H1 (cell line): ENCODE data around the gene FRMD4A. TPM values are rescaled to one million over a fixed set of nuclear protein-coding genes. Genes with fewer than 3 reads are reported as not detected.

ENCODE experiments used
- CTCF ChIA-PET: fragments of 300-600 bp; sonication (Branson Sonifier 250); formaldehyde crosslinking; loops from one replicate; lab custom pipeline; 2021; ENCODE audit not compliant: partially characterized antibody; lab: Charles Lee
- POLR2A ChIA-PET: fragments of 300-600 bp; sonication (Branson Sonifier 250); formaldehyde crosslinking; loops from one replicate; lab custom pipeline; 2021; ENCODE audit warnings: inconsistent platforms; ENCODE audit not compliant: partially characterized antibody; lab: Charles Lee
- DNase-seq, 2 experiments: peaks; one replicate each; pipeline versions ENCODE4 v3.0.0 to v3.0.0-alpha.2; 2010 to 2022; ENCODE audit warnings: low spot score in 2 of 2, low read depth in 1 of 2, mixed read lengths in 1 of 2
- FAIRE-seq: peaks from 2 replicates; lab custom pipeline; 2011; peaks lifted over from hg19 to GRCh38; lab: Jason Lieb, UNC
- H2AFZ ChIP-seq: 2 replicates; pipeline ENCODE4 v1.8.1; 2012; ENCODE audit warnings: low read length, inconsistent platforms
- H2AK5ac ChIP-seq: 2 replicates; pipeline ENCODE4 v1.6.1; 2013; ENCODE audit warnings: low read depth, low read length
- H2BK120ac ChIP-seq: replicated peaks from 2 replicates; pipeline ENCODE3; 2013; ENCODE audit warnings: low read depth, low read length, inconsistent platforms
- H2BK12ac ChIP-seq: 2 replicates; pipeline ENCODE4 v1.6.1; 2013; ENCODE audit warnings: low read depth, low read length
- H2BK15ac ChIP-seq: 2 replicates; pipeline ENCODE4 v1.6.1; 2013; ENCODE audit warnings: low read length
- H2BK20ac ChIP-seq: 2 replicates; pipeline ENCODE4 v1.6.1; 2013; ENCODE audit warnings: low read length
- H2BK5ac ChIP-seq: 2 replicates; pipeline ENCODE4 v1.6.1; 2013; ENCODE audit warnings: low read depth, low read length
- H3K14ac ChIP-seq: 2 replicates; pipeline ENCODE4 v1.6.1; 2013; ENCODE audit warnings: inconsistent platforms; ENCODE audit not compliant: insufficient read length
- H3K18ac ChIP-seq: 2 replicates; pipeline ENCODE4 v1.6.1; 2013; ENCODE audit warnings: low read length; ENCODE audit errors: extremely low read depth
- H3K23ac ChIP-seq: 2 replicates; pipeline ENCODE4 v1.6.1; 2013; ENCODE audit warnings: inconsistent platforms; ENCODE audit not compliant: insufficient read length
- H3K23me2 ChIP-seq: 2 replicates; pipeline ENCODE4 v1.6.1; 2013; ENCODE audit warnings: low read depth, low read length
- H3K27ac ChIP-seq: 2 replicates; pipeline ENCODE4 v1.6.1; 2011; ENCODE audit warnings: low read depth, low read length, inconsistent platforms
- H3K27me3 ChIP-seq, 4 experiments: replicated peaks in 1 of 4; 1 replicate in 1 of 4; 2 replicates in 3 of 4; pipeline versions ENCODE4 v1.6.1 to v1.8.1; 2011 to 2013; ENCODE audit warnings: low read length in 3 of 4, mild to moderate bottlenecking in 3 of 4, inconsistent platforms in 2 of 4, mixed read lengths in 2 of 4, moderate library complexity in 1 of 4; ENCODE audit not compliant: control insufficient read depth in 3 of 4, insufficient read depth in 3 of 4; ENCODE audit errors: extremely low read depth in 1 of 4
- H3K36me3 ChIP-seq, 4 experiments: 2 replicates each; pipeline versions ENCODE4 v1.6.1 to v1.8.1; 2011 to 2013; ENCODE audit warnings: mild to moderate bottlenecking in 4 of 4, low read length in 3 of 4, moderate library complexity in 2 of 4, control low read depth in 1 of 4, inconsistent platforms in 1 of 4; ENCODE audit not compliant: insufficient read depth in 4 of 4, control insufficient read depth in 2 of 4
- H3K4ac ChIP-seq: replicated peaks from 2 replicates; pipeline ENCODE3; 2013; ENCODE audit warnings: low read length, low read depth, mixed read lengths, inconsistent platforms; ENCODE audit not compliant: insufficient read length
- H3K4me1 ChIP-seq, 4 experiments: replicated peaks in 1 of 4; 1 replicate in 1 of 4; 2 replicates in 3 of 4; pipeline versions ENCODE4 v1.6.1 to v1.8.1; 2011 to 2013; ENCODE audit warnings: low read length in 3 of 4, inconsistent platforms in 2 of 4, mixed read lengths in 1 of 4; ENCODE audit not compliant: insufficient read depth in 4 of 4, control insufficient read depth in 3 of 4
- H3K4me2 ChIP-seq, 2 experiments: 2 replicates each; pipeline versions ENCODE4 v1.6.1 to v1.8.1; 2011 to 2013; ENCODE audit warnings: low read depth in 2 of 2, low read length in 2 of 2, control low read depth in 1 of 2, inconsistent platforms in 1 of 2, mild to moderate bottlenecking in 1 of 2; ENCODE audit not compliant: insufficient read depth in 1 of 2
- H3K4me3 ChIP-seq, 4 experiments: fragments of 200-600, 300-600 bp in 1 of 4; sonication (generic), shearing (Covaris generic), sonication (Bioruptor Twin) in 1 of 4; 2 replicates each; pipeline versions ENCODE4 v1.5.1 to v1.8.1; 2011 to 2016; ENCODE audit warnings: low read length in 4 of 4, low read depth in 3 of 4, control low read depth in 2 of 4, inconsistent platforms in 2 of 4, mild to moderate bottlenecking in 2 of 4, mixed read lengths in 1 of 4, moderate library complexity in 1 of 4; ENCODE audit not compliant: insufficient read depth in 2 of 4; ENCODE audit errors: extremely low read depth in 1 of 4
- H3K56ac ChIP-seq: replicated peaks from 2 replicates; pipeline ENCODE3; 2013; ENCODE audit warnings: low read depth, mild to moderate bottlenecking, mixed read lengths, low read length, inconsistent platforms; ENCODE audit not compliant: insufficient read length
- H3K79me1 ChIP-seq: 2 replicates; pipeline ENCODE4 v1.6.1; 2013; ENCODE audit warnings: low read depth, low read length, control low read depth
- H3K79me2 ChIP-seq, 2 experiments: 2 replicates each; pipeline versions ENCODE4 v1.6.1 to v1.8.1; 2012 to 2013; ENCODE audit warnings: low read length in 2 of 2, mild to moderate bottlenecking in 2 of 2, inconsistent platforms in 1 of 2; ENCODE audit not compliant: insufficient read depth in 2 of 2, control insufficient read depth in 1 of 2
- H3K9ac ChIP-seq, 4 experiments: replicated peaks in 1 of 4; 1 replicate in 1 of 4; 2 replicates in 3 of 4; pipeline versions ENCODE4 v1.6.1 to v1.8.1; 2011 to 2013; ENCODE audit warnings: low read depth in 3 of 4, low read length in 3 of 4, control low read depth in 2 of 4, mild to moderate bottlenecking in 2 of 4, moderate library complexity in 2 of 4, inconsistent platforms in 1 of 4; ENCODE audit errors: extremely low read depth in 1 of 4
- H3K9me3 ChIP-seq, 2 experiments: 2 replicates each; pipeline versions ENCODE4 v1.6.1 to v1.8.1; 2012 to 2013; ENCODE audit warnings: mild to moderate bottlenecking in 2 of 2, moderate library complexity in 2 of 2, control low read depth in 1 of 2, inconsistent platforms in 1 of 2, low read depth in 1 of 2, low read length in 1 of 2, mixed read lengths in 1 of 2; ENCODE audit not compliant: insufficient read depth in 2 of 2
- H4K20me1 ChIP-seq, 2 experiments: replicated peaks in 1 of 2; 2 replicates each; pipeline versions ENCODE3 to v1.8.1; 2011 to 2013; ENCODE audit warnings: inconsistent platforms in 2 of 2, low read length in 2 of 2, mild to moderate bottlenecking in 1 of 2; ENCODE audit not compliant: insufficient read depth in 2 of 2, control insufficient read depth in 1 of 2
- H4K5ac ChIP-seq: 2 replicates; pipeline ENCODE4 v1.6.1; 2013; ENCODE audit warnings: low read length, low read depth, mixed read lengths, inconsistent platforms; ENCODE audit not compliant: insufficient read length
- H4K8ac ChIP-seq: 2 replicates; pipeline ENCODE4 v1.8.0; 2013; ENCODE audit warnings: mild to moderate bottlenecking, moderate library complexity, low read length, inconsistent platforms; ENCODE audit not compliant: insufficient read depth; ENCODE audit errors: extremely low read depth
- H4K91ac ChIP-seq: replicated peaks from 2 replicates; pipeline ENCODE3; 2013; ENCODE audit warnings: low read length, mixed read lengths, inconsistent platforms; ENCODE audit not compliant: insufficient read length
- BCL11A ChIP-seq, 2 experiments: IDR thresholded peaks; one replicate each; pipeline ENCODE4 v1.6.1; 2011; ENCODE audit warnings: low read depth in 2 of 2, low read length in 2 of 2, mild to moderate bottlenecking in 2 of 2
- CBX5 ChIP-seq: fragments of 300-800, 300-1000 bp; sonication (generic); IDR thresholded peaks from 2 replicates; pipeline ENCODE4 v1.7.1; 2016; ENCODE audit warnings: antibody characterized with exemption, low read length, low read depth
- JUND ChIP-seq: IDR thresholded peaks from 2 replicates; pipeline ENCODE4 v1.6.1; 2011; ENCODE audit warnings: mild to moderate bottlenecking, improper control_type of control experiment, low read length
- NANOG ChIP-seq: IDR thresholded peaks from 2 replicates; pipeline ENCODE4 v1.6.1; 2011; ENCODE audit warnings: low read length, low read depth, mild to moderate bottlenecking, inconsistent platforms; ENCODE audit not compliant: insufficient read depth, poor library complexity, severe bottlenecking
- RXRA ChIP-seq: IDR thresholded peaks from 2 replicates; pipeline ENCODE4 v1.6.1; 2011; ENCODE audit warnings: low read depth, mild to moderate bottlenecking, low read length, moderate library complexity; ENCODE audit not compliant: insufficient read depth
- SAP30 ChIP-seq: fragments of 300-600 bp; sonication (generic); IDR thresholded peaks from 2 replicates; pipeline ENCODE4 v1.7.1; 2012; ENCODE audit warnings: low read length, moderate library complexity, mild to moderate bottlenecking, inconsistent platforms; ENCODE audit not compliant: insufficient read depth, insufficient replicate concordance
- SP1 ChIP-seq: IDR thresholded peaks from 2 replicates; pipeline ENCODE4 v1.6.1; 2011; ENCODE audit warnings: low read depth, low read length
- SUZ12 ChIP-seq: fragments of 200-600 bp; sonication (generic); IDR thresholded peaks from 2 replicates; pipeline ENCODE4 v1.6.1; 2012; ENCODE audit warnings: mild to moderate bottlenecking, inconsistent platforms, low read length, moderate library complexity, mixed read lengths
- TCF12 ChIP-seq: IDR thresholded peaks from 2 replicates; pipeline ENCODE4 v1.6.1; 2011; ENCODE audit warnings: low read depth, mild to moderate bottlenecking, low read length
- WGBS, 2 experiments: shearing (Covaris generic) in 1 of 2; methylation state at CpG; one replicate each; pipeline versions ENCODE4 v1.1.6 to v1.1.7; 2013 to 2015; ENCODE audit warnings: low lambda C conversion rate in 2 of 2, mixed read lengths in 2 of 2, inconsistent platforms in 1 of 2, low coverage in 1 of 2, missing lambda C conversion rate in 1 of 2; ENCODE audit not compliant: insufficient replicate concordance in 2 of 2, insufficient coverage in 1 of 2, insufficient read length in 1 of 2; ENCODE audit errors: extremely low coverage in 1 of 2, missing lambda C conversion rate in 1 of 2; 5-methylcytosine and 5-hydroxymethylcytosine counted together
- polyA plus RNA-seq, 7 experiments: library from polyadenylated mRNA; depleted of rRNA in 3 of 7; stranded (reverse) in 5 of 7; unstranded in 2 of 7; fragments of >200 nt in 5 of 7; fragments of 200-250 nt in 2 of 7; gene quantifications; 1 replicate in 5 of 7; 2 replicates in 1 of 7; 4 replicates in 1 of 7; pipeline versions ENCODE4 v1.2.1 to v1.2.3, GENCODE V29; 2011 to 2013; ENCODE audit warnings: missing spikeins in 2 of 7, mixed read lengths in 2 of 7
- total RNA-seq: library from RNA; stranded (reverse); fragmentation: NEBNext Ultra II Directional; extraction: Animal tissue kit (Norgen Biotek cat#: 25700); gene quantifications from 2 replicates; pipeline ENCODE4 v1.2.1, GENCODE V29; 2021
- TF ChIP-seq, protein P1 (sequence below), 3 experiments: IDR thresholded peaks; 1 replicate in 2 of 3; 2 replicates in 1 of 3; pipeline versions ENCODE4 v1.5.1 to v1.6.1; 2011; ENCODE audit warnings: low read length in 3 of 3, mild to moderate bottlenecking in 3 of 3, inconsistent platforms in 2 of 3, low read depth in 1 of 3, moderate library complexity in 1 of 3; ENCODE audit not compliant: insufficient read depth in 1 of 3; ENCODE audit errors: control extremely low read depth in 1 of 3

The FRMD4A gene
- total and polyA plus RNA-seq, 2 of the 8 experiments (the other 6 are each of a cell fraction or from before 2014, with no cell fraction given), result 38.6 to 39.6 TPM

DNA sequence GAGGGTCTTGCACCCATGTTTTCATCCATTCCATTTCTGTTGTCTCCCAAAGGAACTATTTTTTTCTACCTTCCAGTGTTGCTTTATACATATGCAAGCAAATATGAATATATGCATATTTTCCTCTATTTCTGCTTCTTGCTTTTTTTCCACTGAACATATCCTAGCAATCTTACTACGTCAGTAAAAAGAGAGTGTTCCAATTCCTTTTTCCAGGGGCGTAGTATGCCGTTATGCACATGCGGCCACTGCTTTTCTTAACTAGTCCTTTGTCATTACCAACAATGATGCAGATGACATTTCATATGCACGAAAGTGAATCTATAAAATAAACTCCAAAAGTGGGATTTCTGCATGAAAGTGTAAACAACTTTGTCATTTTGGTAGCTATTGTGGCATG lies 40.2 kb upstream of the FRMD4A start:
- DNase-seq (no peak), FAIRE-seq (no peak)
- Histone ChIP-seq H3K18ac (no peak overlapping the region), H4K91ac (no peak overlapping the region), H4K8ac (no peak overlapping the region), H2BK20ac (no peak overlapping the region), H3K56ac (no peak overlapping the region), H3K27me3 (no peaks in the 10 kb centered on the region), H2BK12ac (no peak overlapping the region), H2AFZ (no peak overlapping the region), H3K9ac (no peak overlapping the region), H4K20me1 (no peaks in the 10 kb centered on the region), H3K23me2 (no peaks in the 10 kb centered on the region; the same call in 1 of the 2 replicates), H3K27ac (no peak overlapping the region), H3K23ac (no peak overlapping the region), H3K4me1 (peaks cover 0 to 3% (median 0%) of the 10 kb centered on the region in 4 experiments; a peak in 1 of 7 replicates), H3K79me2 (no peaks in the 10 kb centered on the region), H3K4me3 (no peak overlapping the region), H2BK120ac (no peak overlapping the region), H3K4ac (no peak overlapping the region), H3K14ac (no peak overlapping the region), H3K79me1 (no peaks in the 10 kb centered on the region), H2BK5ac (no peak overlapping the region), H2AK5ac (no peak overlapping the region), H3K9me3 (no peaks in the 10 kb centered on the region), H4K5ac (no peak overlapping the region), H3K36me3 (no peaks in the 10 kb centered on the region), H2BK15ac (no peak overlapping the region), H3K4me2 (no peak overlapping the region)
- POLR2A ChIA-PET, result no interaction called here
- 82% methylated on average over 5 of the region's 5 CpGs; no CpG with 5 or more reads in 1 of the 2 experiments for WGBS, 2 experiments
- CTCF ChIA-PET, result interaction anchor here (1.0 to 1.7 kb wide), 2 partner anchors 12 to 68 kb away, joined by 3 to 4 read pairs; no protein-coding TSS in a partner anchor
- TF ChIP-seq, protein P1, sequence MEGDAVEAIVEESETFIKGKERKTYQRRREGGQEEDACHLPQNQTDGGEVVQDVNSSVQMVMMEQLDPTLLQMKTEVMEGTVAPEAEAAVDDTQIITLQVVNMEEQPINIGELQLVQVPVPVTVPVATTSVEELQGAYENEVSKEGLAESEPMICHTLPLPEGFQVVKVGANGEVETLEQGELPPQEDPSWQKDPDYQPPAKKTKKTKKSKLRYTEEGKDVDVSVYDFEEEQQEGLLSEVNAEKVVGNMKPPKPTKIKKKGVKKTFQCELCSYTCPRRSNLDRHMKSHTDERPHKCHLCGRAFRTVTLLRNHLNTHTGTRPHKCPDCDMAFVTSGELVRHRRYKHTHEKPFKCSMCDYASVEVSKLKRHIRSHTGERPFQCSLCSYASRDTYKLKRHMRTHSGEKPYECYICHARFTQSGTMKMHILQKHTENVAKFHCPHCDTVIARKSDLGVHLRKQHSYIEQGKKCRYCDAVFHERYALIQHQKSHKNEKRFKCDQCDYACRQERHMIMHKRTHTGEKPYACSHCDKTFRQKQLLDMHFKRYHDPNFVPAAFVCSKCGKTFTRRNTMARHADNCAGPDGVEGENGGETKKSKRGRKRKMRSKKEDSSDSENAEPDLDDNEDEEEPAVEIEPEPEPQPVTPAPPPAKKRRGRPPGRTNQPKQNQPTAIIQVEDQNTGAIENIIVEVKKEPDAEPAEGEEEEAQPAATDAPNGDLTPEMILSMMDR (IDR thresholded peaks at IDR 0.05; ENCODE audit: control extremely low read depth in 1 of 3, insufficient read depth in 1 of 3, low read depth in 1 of 3, low read length in 3 of 3), result no peak
- TF ChIP-seq SAP30, result no peak
- TF ChIP-seq BCL11A (IDR thresholded peaks at IDR 0.05; ENCODE audit: low read depth in 2 of 2, low read length in 2 of 2), result no peak
- TF ChIP-seq RXRA, result no peak
- no peak for TF ChIP-seq SP1
- no peak for TF ChIP-seq SUZ12
- TF ChIP-seq TCF12, result no peak
- no peak for TF ChIP-seq JUND
- no peak for TF ChIP-seq CBX5
- no peak for TF ChIP-seq NANOG
